ENCODE data around the gene NLGN4X.

The NLGN4X gene

DNA sequence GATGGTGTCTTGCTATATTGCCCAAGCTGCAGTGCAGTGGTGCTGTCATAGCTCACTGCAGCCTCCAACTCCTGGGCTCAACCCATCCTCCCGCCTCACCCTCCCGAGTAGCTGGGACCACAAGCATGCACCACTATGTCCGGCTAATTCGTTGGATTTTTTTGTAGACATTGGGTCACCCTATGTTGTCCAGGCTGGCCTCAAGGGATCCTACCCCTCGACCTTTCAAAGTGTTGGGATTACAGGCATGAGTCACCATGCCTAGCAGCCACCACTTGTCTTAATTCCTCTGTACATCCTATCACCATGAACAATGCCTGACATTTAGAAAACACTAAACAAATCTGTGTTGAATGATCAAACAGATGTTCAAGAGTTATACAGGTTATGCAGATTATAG, 76.7 kb downstream of the NLGN4X start:
- DNase-seq (ENCODE audit: low read depth in 3 of 3): no peak

DNA sequence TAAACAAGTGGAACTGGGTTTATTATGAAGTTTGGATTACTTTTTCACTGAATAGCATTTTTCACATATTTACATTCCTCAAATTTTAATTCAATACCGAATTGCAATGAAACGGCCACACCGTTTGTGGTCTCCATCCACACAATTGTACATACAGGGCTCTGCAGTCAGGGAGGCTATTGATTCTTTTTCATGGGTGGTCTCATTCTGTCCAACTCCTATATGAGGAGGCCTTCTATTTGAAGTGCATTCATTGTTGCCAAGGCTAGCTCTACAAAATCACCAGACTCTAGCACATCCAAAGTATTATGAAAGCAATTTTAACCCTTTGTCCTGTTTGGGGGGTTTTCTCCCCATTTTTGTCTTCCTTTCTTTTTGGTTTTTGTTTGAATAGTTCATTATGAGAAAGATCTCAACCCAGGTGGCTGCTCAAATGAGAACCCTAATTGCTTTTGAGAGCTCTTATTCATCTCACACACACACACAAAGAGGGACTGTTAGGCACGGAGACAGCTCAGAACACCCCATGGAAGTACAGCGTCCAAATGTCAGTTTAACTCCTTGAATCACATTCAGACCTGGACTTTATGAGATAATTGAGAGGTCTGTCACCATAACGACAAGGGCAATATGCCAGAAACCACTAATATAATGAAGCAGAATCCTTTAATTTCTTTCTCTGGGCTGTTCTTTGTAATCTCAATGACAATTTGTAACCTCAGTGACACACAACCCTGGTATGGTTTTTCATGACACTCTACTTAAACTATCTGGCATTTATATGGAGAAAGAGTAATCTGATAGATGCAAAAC, 79.4 kb downstream of the NLGN4X start:
- no peak for DNase-seq (ENCODE audit: low read depth in 3 of 3)

DNA sequence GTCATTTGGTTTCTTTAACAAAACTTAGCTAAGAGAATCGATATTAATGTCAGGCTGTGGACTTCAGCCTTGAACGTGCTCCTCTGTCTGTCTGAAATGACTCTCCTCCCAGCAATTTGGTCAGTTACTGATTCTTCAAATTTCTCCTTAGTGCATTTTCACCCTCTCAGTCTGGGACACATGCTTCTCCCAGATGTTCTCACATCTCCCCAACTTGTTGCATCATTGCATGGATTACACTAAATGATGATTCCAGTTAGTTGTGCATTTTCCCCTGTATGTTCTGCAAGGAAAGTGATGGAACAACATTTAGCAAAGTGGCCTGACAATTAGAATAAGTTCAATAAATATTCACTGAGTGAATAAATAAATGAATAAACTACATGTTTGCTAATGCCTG, 94.4 kb downstream of the NLGN4X start:
- DNase-seq (ENCODE audit: low read depth in 3 of 3): no peak

DNA sequence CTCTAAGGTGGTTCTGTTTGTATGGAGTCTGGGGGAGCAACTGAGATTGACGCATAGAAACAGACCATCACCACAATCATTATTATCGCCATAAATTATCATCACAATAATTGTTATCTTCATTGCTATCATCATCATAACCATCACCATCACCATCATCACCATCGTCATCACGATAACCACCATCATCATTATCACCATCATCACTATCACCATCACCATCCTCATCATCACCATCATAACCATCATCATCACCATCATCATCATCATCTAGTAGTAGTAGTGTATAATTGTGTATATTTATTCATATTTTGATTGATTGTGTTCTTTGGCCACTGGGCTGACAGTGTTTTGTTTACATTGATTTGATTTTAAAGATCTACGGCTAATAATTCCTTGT, 95.7 kb downstream of the NLGN4X start:
- DNase-seq (ENCODE audit: low read depth in 3 of 3): no peak

DNA sequence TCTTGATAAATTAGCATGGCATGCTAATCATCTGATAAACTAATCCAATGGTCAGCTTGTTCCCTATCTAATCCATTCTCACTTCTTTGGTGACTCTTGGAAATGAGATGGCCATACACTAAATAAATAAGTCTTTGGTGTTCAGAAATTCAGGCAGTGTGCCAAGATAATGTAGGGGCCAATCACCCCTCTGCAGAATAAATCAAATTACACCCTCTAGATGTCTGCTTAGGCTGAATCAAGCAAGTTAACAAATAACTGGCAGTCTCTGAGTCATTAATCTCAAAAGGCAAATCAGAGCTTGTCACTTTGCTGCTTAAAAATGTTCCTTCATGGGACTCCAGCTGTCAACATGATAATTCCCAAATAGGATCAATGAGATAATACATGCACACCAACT, 97.4 kb downstream of the NLGN4X start:
- no peak for DNase-seq (ENCODE audit: low read depth in 3 of 3)

DNA sequence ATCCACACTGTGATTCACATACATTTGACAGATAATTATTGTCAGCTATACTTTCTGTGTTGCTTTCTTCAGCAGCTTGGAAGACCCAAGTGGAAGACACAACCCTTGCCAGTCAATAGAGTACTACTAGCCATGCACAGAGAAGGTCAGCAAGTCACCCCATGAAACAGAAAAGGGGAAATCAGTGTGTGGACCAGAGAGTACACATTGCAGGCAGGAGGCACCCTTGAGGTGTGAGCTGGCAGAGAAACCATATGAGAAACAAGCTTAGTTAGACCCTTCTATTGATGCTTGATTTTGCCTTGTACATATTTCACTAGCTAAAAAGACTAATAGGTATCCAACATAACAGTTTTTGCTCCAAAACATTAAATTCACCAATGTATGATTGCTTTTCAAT, 99.5 kb downstream of the NLGN4X start:
- no peak for DNase-seq (ENCODE audit: low read depth in 3 of 3)

DNA sequence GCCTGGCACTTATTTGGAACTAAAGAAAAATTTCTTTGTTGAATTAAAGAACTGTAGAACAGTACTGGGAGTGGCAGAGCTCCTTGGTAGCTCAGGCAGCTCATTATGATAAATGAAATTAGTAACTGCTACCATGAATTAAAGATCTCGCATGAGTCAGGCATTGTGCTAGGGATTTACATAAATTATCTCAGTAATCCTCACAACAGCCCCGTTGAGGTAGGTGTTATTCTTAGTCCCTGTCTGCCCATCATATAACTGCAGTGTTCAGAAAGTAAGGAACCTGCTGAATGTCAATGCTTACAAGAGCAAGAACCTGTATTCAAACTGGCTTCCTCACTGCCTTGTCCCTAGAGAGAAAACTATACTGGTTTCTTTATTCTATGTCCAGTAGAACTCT, 108.3 kb downstream of the NLGN4X start:
- DNase-seq (ENCODE audit: low read depth in 3 of 3): no peak

DNA sequence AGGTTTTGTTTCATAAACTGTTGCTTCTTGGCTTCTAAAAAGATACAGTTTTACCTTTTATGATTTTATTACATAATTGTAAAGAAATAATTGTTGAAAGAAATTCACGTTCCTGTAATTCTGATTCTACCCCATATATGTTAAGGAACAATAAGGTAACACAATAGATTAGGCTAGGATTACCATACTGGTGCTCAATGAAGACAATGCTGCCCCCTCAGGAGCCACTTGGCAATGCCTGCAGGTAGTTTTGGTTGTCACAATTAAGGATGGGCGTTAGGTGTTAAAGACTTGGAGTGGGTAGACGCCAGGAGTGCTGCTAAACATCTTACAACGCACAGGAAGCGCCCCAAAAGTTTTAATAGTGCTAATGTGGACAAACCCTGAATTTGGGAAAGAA, 133.2 kb downstream of the NLGN4X start:
- DNase-seq (ENCODE audit: low read depth in 3 of 3): no peak

DNA sequence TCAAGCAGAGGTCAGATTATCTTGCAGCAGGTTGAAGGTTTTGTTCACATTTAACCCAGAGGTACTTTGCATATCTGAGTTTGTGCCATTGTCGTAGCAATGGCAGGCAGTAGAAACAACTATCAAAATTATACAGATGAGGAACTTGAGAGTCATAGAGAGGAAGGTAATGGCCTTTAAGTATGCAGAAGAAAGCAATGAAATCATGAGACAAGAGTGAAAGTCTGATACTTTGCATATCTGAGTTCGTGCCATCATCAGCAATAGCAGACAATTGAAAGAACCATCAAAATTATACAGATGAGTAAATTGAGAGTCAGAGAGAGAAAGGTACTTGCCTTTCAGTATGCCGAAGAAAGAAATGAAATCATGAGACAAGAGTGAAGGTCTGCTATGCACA, 154.1 kb downstream of the NLGN4X start:
- DNase-seq (ENCODE audit: low read depth in 3 of 3): no peak

DNA sequence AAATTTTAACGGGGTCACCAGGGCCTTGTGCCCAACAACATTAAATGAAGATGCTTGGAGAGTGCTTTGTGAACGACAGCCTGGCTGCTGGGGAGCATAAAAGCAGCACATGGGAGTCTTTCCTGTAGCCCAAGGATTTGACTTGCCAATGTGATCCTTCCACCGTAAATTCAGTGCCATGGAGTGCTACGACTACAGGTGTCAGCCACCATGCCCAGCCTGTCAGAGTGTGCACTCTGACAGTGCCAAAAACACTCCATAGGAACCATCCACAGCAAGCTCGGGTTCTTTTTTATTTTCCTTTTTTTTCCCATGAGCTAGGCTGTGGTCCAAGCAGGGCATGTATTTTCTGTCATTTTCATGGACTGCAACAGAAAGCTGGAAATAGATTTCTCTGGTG, 156.9 kb downstream of the NLGN4X start:
- no peak for DNase-seq (ENCODE audit: low read depth in 3 of 3)

DNA sequence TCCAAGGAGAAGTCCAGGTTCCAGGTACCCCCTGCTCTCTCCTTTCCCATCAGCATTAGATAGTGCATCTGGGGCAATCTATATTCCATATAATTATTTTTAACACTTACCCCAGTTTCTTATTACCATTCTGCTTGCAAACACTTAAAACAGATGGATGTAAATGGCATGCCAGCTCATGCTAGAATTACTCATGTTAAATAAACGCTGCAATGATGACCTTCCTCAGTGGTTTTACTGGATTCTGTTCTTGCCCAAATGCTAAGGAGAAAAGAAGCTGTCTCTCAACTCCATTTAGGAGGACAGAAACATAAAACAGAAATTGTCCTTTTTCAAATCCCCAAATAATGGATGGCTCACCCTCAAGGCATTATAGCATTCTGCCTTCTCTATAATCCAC, 161.1 kb downstream of the NLGN4X start:
- no peak for DNase-seq (ENCODE audit: low read depth in 3 of 3)

DNA sequence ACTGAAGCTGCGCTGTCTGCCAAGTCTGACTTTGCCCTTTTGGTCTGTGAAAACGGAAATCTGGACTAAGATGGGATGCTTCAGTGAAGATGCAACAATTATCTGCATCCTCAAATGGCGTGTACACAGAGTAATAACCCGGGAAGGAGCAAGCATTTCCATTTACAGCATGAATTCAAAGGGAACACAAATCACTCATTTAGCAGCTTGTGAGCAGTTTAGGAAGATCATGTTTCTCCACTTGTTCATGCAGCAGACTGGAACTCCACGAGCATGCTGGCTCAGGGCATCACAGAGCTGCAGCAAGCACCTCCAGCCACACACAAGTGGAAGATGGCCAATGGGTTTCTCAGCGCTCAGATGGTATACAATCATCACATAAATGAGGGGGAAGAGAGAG, 175.5 kb downstream of the NLGN4X start:
- no peak for DNase-seq (ENCODE audit: low read depth in 3 of 3)

DNA sequence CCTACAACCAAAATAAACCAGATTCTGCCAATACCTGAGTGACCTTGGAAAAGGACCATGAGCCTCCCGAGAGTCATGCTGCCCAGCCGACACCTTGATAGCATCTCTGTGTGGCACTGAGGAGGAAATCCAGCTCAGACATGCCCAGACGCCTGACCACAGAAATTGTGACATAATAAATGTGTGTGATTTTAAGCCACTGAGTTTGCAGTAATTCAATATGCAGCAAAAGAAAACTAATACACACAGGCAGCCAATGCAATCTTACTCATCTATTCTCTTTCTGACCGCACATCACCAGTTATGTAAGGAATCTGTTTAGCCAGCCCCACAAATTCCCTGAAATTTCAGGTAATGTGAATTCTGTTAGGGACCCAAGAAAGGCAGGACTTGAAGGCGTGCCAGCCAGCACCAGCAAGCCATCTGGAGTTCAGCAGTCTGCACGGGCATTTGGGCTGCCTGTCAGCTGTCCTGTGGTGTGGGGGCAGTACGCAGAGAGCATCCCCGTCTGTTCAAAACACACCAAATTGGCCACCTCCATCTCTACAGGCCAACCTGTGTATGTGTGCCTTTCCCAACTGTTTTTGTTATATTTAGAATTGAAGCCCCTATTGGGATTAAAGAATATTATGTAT, 176.4 kb downstream of the NLGN4X start:
- no peak for DNase-seq (ENCODE audit: low read depth in 3 of 3)

DNA sequence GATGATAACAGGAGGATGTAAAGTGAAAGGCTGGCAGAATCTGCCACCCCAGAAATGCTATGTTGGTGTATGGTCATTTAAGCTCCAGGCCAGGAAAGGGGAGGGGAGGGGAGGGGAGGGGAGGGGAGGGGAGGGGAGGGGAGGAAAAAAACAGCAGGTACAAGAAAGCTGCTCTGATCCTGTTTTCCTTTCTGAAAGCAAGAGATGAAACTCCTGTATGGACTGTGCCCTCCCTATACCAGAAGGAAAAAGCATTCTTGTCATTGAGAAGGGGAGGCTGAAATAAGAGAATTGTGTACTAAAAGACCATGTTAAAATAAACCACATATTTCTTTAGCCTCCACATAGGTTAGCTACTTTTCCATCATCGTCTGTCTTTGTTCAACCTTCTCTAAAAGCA, 179.5 kb downstream of the NLGN4X start:
- no peak for DNase-seq (ENCODE audit: low read depth in 3 of 3)

DNA sequence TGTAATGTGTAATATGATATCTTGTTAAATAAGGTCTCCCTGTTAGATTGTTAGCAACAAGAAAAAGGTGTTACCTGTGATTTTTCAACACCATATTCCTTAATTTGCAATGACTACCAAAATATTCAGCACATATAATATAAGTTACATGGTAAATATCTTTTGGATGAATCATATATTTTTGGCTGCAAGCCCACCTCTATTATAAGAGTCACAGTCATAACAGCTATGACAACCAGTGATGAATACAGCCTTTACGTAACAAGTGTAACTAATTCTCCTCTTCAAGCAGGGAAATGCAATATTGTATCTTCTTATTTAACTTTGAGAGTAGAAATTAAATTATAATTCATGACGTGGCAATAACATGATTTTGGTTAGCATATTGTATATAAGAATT, 187.0 kb downstream of the NLGN4X start:
- DNase-seq (ENCODE audit: low read depth in 3 of 3): no peak

DNA sequence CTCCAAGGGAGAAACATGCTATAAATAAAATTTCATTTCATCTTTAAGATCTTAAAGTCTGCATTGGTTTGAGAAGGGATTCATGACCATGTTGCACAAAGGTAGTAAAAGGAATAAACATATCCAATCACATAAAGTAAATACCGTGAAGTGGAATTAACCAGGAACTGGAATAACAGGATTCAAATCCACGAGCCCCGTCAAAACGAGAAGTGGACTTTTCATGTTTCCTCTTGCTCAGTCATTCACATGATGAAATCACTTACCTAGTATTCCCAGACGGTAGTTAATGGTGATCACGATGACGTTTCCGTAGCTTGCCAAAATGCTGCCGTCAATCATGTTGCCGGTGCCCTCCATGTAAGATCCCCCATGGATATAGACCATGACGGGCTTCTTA, 199.7 kb downstream of the NLGN4X start:
- no peak for DNase-seq (ENCODE audit: low read depth in 3 of 3)

DNA sequence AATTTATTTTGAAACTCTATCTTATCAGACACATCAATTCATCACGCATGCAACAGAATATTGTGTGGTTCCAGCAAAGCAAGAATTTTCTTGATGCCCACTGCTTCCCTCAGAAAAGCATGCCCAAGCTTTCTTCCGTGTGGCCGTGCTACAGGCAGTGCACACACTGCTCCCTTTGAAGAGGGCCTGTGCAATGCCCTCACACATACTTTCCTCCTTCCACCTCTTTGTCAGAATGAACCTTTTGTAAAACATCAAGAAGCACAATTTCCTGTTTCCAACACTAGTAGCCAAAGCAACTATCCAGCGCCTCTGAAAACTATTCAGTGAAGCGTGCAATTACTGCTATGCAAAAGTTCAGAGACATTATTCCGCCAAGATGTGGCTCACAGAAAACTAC, 201.7 kb downstream of the NLGN4X start:
- no peak for DNase-seq (ENCODE audit: low read depth in 3 of 3)

DNA sequence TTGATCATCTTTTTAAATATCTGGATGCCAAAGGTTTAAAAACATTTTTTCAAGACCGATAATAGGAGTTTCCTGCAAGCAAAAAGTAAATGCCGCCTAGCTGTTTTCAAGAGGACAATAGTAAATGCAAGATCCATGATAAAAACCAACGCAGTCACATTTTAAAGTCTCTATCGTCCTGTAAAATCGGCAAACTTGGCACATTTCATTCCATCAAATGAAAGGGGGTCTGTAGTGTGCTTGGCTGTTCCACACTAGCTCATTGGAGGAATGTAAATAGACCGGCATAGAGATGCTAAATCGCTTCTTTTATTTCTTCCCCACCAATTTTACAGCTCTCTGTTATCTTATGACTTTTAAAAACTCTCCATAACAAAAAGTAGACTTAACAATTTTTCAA, 202.2 kb downstream of the NLGN4X start:
- no peak for DNase-seq (ENCODE audit: low read depth in 3 of 3)

DNA sequence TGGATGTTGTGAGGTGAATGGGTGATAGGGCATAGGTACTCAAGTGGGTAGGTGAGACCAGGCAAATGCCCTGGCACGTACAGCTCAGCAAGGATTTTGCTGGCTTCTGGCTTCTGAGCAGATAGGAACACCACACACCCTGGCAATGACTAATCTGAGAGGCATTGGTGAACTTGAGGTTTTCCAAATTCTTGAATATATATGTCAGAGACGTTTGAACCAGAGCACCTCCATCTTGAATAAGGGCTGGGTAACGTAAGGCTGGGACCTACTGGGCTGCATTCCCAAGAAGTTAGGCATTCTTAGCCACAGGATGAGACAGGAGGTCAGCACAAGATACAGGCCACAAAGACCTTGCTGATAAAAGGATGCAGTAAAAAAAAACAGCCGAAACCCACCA, 204.5 kb downstream of the NLGN4X start:
- no peak for DNase-seq (ENCODE audit: low read depth in 3 of 3)

DNA sequence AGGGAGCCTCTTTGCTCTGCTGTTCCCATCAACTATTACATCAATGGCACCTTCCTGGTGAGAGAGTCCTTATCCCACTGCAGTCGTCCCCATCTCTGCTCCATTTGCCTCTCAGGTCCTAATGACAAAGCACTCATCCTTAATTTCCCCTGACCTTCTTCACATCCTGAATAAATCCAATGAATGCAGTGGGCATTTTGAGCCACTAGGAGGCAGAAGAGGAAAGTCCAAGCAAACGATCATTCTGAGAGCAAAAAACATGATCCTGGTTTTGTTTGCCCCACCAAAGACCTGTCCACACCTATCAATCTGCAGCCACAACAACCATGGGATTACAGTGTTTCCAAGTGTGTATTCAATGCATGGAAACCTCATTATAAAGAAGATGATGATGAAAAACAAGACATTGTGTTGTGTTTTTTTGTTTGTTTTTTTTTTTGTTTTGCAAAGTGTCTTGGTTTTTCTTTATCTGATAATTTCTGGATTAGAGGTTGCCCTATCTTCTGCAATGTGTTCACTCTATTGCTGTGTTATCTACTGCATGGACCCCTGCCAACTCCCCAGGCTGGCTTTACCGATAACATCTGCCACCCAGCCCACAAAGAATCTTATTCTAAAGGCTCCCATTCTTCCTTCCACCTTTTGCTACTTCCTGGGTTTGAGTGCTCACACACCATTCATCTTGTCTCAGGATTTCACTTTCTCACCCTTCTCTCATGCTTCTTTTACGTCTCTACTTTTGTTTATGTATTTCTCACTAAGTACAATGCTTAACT, 207.2 kb downstream of the NLGN4X start:
- DNase-seq (ENCODE audit: low read depth in 3 of 3): no peak

DNA sequence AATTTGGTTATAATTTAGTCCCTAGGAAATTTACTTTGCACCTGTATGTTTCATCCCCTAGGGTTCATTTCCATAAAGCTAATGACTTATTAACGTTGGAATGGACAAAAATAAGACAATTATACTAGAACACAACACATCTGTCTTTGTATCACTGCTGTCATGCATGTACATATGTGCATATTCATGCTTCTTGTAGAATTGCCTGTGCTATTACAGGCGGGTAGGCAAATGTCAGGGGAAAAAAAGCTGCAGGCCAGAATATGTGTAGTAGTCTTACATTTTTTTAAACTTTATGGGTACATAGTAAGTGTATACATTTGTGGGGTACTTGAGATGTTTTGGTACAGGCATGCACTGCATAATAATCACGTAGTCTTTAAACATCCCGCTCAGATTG, 209.6 kb downstream of the NLGN4X start:
- DNase-seq (ENCODE audit: low read depth in 3 of 3): no peak

DNA sequence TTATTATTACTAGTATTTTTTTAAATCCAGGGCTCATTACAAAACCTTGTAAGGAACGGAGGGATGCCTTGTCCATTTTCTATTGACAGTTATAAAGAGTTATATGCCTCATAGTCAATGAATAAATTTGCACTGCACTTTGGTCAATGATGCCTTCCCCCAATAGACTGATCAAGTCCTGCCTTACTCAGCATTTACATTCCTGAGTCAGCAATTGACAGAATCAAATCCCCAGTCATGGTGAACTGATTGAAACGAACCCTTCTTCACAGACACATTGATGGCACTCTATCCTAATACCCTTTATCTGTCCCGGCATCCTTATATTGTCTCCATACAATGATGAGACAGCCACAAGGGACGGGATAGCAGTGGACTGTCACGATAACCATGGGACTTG, 213.2 kb downstream of the NLGN4X start:
- DNase-seq (ENCODE audit: low read depth in 3 of 3): no peak

DNA sequence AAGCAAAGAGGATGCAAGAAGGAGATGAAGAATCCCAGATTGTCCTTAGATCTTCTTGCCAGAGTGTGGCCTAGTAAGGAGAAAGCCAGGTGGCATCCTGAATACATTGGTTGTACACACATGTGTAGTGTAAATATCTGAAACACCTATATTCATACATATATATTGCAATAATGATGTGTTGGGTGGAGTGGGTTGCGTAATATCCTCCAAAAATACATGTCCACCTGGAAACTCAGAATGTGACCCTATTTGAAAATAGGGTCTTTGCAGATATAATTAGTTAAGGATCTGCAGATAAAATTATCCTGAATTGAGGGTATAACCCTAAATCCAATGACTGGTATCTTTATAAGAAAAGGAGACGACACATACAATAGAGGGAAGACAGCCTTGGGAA, 216.3 kb downstream of the NLGN4X start:
- DNase-seq (ENCODE audit: low read depth in 3 of 3): no peak

Data from stimulated activated CD4-positive, alpha-beta T cell treated with anti-CD3 and anti-CD28 coated beads, TNF-alpha, amount 100 ng/mL, for 4 hours (primary cell).